GM18499 (cell line): Measurements from ENCODE around the gene ZNF681.
"Not testable (repeated sequence)": the region's sequence is repeated elsewhere in the genome, so short reads cannot be mapped to it uniquely, and the experiment has no call there.

Experiments
- ATAC-seq: cut with Tn5 transposase; IDR thresholded peaks from one replicate; pipeline ENCODE4 v1.9.1; 2021; ENCODE audit warnings: moderate number of reproducible peaks; ENCODE audit not compliant: insufficient read depth, unreplicated experiment

Gene ZNF681

DNA sequence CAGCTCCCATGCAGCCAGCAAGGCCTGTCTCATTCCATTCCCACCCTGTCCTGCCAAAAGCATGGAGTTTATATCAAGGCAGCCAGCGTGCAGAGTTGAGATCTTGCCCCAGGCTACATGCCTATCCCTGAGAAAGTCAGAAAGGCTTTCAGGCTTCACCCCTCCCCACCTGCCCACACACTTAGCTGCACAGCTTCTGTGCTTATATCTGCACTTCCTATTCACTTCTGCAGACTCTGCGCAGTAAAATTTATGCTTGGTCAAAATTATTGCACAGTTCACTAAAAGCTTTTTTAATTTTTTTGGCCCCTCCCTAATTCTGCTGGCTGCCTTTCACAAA lies 59.2 kb downstream of the ZNF681 start:
- no peak for ATAC-seq

DNA sequence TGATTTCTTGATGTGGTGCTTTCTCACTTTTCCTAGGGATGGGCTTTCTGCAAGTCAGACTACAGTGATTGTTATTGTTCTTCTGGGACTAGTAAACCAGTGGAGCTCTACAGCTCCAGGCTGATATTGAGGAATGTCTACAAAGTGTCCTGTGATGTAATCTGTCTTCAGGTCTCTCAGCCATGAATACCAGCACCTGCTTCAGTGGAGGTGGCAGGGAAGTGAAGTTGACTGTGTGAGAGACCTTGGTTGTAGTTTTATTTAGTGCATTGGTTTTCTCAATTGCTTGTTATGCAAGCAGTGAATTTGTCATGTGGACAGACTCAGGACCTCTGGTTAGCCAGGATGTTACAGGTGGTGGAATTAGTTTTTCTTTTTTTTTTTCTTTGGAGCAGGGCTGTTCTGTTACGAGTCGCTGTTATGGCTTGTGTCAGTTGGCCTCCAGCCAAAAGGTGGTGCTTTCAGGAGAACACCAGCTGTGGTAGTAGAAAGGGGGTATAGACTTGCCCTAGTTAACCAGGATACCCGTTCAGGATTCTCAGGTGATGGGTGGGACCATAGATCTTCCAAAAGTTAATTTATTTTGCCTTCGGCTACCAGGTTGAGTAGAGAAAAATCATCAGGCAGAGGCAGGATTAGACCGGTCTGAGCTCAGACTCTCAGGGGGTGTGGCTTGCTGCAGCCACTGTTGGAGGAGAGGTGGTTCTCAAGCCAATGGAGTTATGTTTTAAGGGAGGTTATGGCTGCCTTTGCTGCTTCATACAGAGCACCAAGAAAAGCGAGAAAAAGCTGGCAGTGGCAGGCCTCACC lies 59.8 kb downstream of the ZNF681 start:
- ATAC-seq: no peak

DNA sequence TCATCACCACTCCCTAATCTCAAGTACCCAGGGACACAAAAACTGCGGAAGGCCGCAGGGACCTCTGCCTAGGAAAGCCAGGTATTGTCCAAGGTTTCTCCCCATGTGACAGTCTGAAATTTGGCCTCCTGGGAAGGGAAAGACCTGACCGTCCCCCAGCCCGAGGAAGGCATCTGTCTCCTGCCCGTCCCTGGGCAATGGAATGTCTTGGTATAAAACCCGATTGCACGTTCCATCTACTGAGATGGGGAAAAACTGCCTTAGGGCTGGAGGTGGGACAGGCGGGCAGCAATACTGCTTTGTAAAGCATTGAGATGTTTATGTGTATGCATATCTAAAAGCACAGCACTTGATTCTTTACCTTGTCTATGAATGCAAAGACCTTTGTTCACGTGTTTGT lies 65.8 kb downstream of the ZNF681 start:
- not testable (repeated sequence) for ATAC-seq
